NCI-H226 (cell line): ENCODE data around the gene SHANK3.

ENCODE experiments used
- DNase-seq: peaks from one replicate; pipeline ENCODE4 v3.0.0-alpha.2; 2015

Gene SHANK3

GRCh38 chr22:50700387-50701075 lies 27.9 kb downstream of the SHANK3 start:
- DNase-seq, result no peak

GRCh38 chr22:50701076-50701419 lies 28.4 kb downstream of the SHANK3 start:
- no peak for DNase-seq

- no peak for DNase-seq
Observed at GRCh38 chr22:50701428-50702154, 29.0 kb downstream of the SHANK3 start.

- DNase-seq, result no peak
Observed at GRCh38 chr22:50702261-50702671, 29.6 kb downstream of the SHANK3 start.

- no peak for DNase-seq
Observed at GRCh38 chr22:50702821-50703725, 30.4 kb downstream of the SHANK3 start.

- DNase-seq, result no peak
Observed at GRCh38 chr22:50703726-50704509, 31.3 kb downstream of the SHANK3 start.

- no peak for DNase-seq
Observed at GRCh38 chr22:50704510-50705218, 32.0 kb downstream of the SHANK3 start.

GRCh38 chr22:50705219-50705691 lies 32.6 kb downstream of the SHANK3 start:
- DNase-seq, result peak; percentile 62

- DNase-seq, result no peak
Observed at GRCh38 chr22:50705851-50706351, 33.3 kb downstream of the SHANK3 start.

GRCh38 chr22:50706481-50707125 lies 34.0 kb downstream of the SHANK3 start:
- no peak for DNase-seq

GRCh38 chr22:50708474-50708873 lies 35.9 kb downstream of the SHANK3 start:
- DNase-seq, result no peak

- DNase-seq, result no peak
Observed at GRCh38 chr22:50708996-50709395, 36.4 kb downstream of the SHANK3 start.

- DNase-seq, result no peak
Observed at GRCh38 chr22:50710221-50710620, 37.6 kb downstream of the SHANK3 start.

GRCh38 chr22:50710886-50711285 lies 38.3 kb downstream of the SHANK3 start:
- no peak for DNase-seq

GRCh38 chr22:50711446-50712340 lies 39.1 kb downstream of the SHANK3 start:
- no peak for DNase-seq

GRCh38 chr22:50712341-50713007 lies 39.9 kb downstream of the SHANK3 start:
- DNase-seq, result no peak

GRCh38 chr22:50713008-50713385 lies 40.4 kb downstream of the SHANK3 start:
- DNase-seq, result no peak

- DNase-seq, result no peak
Observed at GRCh38 chr22:50713571-50714056, 41.0 kb downstream of the SHANK3 start.

GRCh38 chr22:50714150-50714549 lies 41.5 kb downstream of the SHANK3 start:
- DNase-seq, result no peak
